GM13977 (cell line): Measurements from ENCODE around the gene PARVB.

Experiments
- DNase-seq: peaks from one replicate; pipeline ENCODE4 v3.0.0; 2012; ENCODE audit warnings: low spot score
- in situ Hi-C: fragments of 300-500 bp; cut with MboI; formaldehyde crosslinking; loops from one replicate; pipeline ENCODE4 v1.12.0; 2022; ENCODE audit warnings: low sequenced_read_pairs, low pct_unique_long_range_greater_than_20kb, mixed read lengths, inconsistent platforms; ENCODE audit not compliant: unreplicated experiment
- TF ChIP-seq, protein P1 (sequence below): IDR thresholded peaks from 2 replicates; pipeline ENCODE4 v1.5.1; 2012; ENCODE audit warnings: mild to moderate bottlenecking, control low read depth; ENCODE audit not compliant: insufficient read depth; ENCODE audit errors: extremely low read depth, missing control alignments

PARVB gene

GRCh38 chr22:43996170-43996980 is 27.7 kb upstream of the PARVB start:
- in situ Hi-C loops: loop anchor here (5.0 to 25.0 kb wide), 2 partner anchors 81 to 616 kb away; no protein-coding TSS in a partner anchor
- TF ChIP-seq, protein P1, sequence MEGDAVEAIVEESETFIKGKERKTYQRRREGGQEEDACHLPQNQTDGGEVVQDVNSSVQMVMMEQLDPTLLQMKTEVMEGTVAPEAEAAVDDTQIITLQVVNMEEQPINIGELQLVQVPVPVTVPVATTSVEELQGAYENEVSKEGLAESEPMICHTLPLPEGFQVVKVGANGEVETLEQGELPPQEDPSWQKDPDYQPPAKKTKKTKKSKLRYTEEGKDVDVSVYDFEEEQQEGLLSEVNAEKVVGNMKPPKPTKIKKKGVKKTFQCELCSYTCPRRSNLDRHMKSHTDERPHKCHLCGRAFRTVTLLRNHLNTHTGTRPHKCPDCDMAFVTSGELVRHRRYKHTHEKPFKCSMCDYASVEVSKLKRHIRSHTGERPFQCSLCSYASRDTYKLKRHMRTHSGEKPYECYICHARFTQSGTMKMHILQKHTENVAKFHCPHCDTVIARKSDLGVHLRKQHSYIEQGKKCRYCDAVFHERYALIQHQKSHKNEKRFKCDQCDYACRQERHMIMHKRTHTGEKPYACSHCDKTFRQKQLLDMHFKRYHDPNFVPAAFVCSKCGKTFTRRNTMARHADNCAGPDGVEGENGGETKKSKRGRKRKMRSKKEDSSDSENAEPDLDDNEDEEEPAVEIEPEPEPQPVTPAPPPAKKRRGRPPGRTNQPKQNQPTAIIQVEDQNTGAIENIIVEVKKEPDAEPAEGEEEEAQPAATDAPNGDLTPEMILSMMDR: no peak
- DNase-seq: peak; percentile 83

DNA sequence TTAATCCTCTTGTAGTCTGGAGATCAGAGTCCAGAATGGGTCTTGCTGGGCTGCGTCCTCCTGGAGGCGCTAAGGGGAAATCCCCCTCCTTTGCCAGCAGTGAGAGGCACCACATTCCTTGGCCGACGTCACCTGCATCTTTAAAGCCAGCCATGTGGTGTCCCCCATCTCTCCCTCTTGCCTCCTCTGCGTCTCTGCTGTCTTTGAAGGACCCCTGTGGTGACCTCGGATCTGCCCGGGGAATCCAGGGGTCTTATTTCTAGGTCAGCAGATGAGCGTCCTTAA is 27.2 kb upstream of the PARVB start:
- DNase-seq: no peak
- TF ChIP-seq, protein P1: no peak
- in situ Hi-C loops: loop anchor here (5.0 to 25.0 kb wide), 2 partner anchors 80 to 615 kb away; no protein-coding TSS in a partner anchor

DNA sequence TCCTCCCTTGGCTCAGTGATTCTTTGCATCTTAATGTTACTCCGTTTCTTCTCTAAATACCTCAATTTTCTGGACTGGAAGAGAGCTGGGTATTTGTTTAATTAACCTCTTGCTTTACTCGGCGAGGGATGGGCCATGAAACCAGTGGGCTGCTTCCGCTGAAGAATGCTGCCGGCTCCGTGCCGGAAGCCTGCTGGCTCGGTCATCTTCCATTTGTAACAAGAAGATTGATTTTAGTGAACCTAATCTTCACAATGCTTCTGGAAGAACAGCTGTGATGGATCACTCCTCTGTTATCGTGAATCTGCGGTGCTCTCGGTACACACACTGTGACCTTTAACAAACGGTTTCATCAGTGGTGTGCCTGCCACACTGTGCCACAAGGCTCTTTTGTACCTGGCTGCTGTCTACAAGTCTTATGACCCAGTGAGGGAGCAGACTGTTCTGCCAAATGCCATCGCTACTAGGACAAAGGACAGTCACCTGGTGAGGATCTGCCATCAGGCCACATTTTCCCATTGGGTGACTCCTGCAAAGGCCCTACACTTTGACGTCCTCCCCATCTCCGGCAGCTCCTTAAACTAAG is 25.3 kb upstream of the PARVB start:
- no peak for DNase-seq
- in situ Hi-C loops: loop anchor here (5.0 to 25.0 kb wide), 2 partner anchors 79 to 614 kb away; no protein-coding TSS in a partner anchor
- TF ChIP-seq, protein P1: no peak

- DNase-seq: no peak
- TF ChIP-seq, protein P1: no peak
- in situ Hi-C loops: loop anchor here (5.0 to 25.0 kb wide), 2 partner anchors 78 to 613 kb away; no protein-coding TSS in a partner anchor
These were observed 24.7 kb upstream of the PARVB start for GRCh38 chr22:43999378-43999777.

GRCh38 chr22:44000123-44000522 is 24.0 kb upstream of the PARVB start:
- DNase-seq: no peak
- TF ChIP-seq, protein P1: no peak
- in situ Hi-C loops: no loop called here

DNA sequence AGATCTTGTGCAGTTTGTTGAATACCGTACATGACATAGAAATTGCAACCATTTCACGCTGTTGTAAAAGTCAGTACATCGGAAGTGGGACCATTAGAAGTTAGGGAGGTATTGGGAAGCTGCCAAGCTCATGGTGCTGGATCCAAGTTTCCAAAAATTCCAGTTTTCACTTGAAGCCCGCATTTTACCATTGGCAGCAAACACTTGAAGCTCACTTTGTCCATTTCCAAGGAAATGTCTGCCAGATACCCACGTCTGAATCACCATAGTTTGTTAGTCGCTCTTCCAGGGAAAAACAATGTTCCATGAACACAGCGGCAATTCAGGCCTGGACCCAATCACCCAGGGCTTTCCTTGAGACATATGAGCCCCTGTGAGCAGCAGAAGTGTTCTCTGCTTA is 22.6 kb upstream of the PARVB start:
- in situ Hi-C loops: no loop called here
- TF ChIP-seq, protein P1: no peak

More for the DNA sequence above, 22.6 kb upstream of the PARVB start:
- DNase-seq: no peak
